HG03460 (cell line): ENCODE results near the gene PCBP4.
"Not testable (repeated sequence)": the region's sequence is repeated elsewhere in the genome, so short reads cannot be mapped to it uniquely, and the experiment has no call there.

ENCODE experiments used
- ATAC-seq: cut with Tn5 transposase; IDR thresholded peaks from one replicate; pipeline ENCODE4 v1.9.1; 2021; ENCODE audit not compliant: unreplicated experiment

Gene PCBP4

GRCh38 chr3:51995346-51996163 is 28.3 kb upstream of the PCBP4 start, which contains the start of gene RPL29:
Gene RPL29, minus strand, starts transcription at chr3:51995895. Its CDS starts 434 bp downstream, at chr3:51995461.
- ATAC-seq = peak; percentile 78

DNA sequence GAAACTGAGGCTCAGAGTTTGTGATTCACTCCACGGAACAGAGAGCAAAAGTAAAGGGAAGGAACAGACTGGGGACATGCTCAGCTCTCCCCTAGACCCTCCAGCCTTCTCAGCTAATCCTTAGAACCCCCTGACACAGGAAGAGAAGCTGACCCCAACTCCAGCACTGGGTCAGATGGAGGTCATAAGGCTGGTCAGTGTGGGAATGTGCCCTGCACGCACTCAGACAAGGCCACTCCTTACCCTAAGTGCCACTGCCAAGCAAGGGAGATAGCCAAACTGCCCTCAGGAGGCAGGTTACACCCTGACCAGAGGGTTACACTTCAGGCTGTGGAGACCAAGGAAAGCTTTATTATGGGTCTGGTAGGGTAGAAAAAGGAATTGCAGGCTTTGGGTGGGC is 27.3 kb upstream of the PCBP4 start:
- ATAC-seq = no peak

DNA sequence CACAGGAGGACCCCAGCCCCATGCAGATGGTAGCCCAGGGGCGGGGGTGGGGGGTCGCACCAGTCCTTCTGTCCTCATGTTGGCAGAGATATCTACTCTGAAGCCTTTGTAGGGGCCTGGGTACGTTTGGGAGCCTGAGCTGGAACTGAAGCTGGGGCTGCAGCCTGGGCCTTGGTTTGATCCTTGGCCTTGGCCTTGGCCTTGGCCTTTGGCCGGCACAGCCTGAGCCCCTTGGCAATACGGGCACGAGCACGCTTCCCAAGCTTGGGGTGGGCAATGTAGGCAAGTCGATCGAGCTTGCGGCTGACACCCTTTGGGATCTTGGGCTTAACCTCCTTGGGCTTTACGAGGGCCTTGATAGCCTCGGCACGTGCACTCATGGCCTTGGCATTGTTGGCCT is 26.4 kb upstream of the PCBP4 start:
- not testable (repeated sequence) for ATAC-seq

DNA sequence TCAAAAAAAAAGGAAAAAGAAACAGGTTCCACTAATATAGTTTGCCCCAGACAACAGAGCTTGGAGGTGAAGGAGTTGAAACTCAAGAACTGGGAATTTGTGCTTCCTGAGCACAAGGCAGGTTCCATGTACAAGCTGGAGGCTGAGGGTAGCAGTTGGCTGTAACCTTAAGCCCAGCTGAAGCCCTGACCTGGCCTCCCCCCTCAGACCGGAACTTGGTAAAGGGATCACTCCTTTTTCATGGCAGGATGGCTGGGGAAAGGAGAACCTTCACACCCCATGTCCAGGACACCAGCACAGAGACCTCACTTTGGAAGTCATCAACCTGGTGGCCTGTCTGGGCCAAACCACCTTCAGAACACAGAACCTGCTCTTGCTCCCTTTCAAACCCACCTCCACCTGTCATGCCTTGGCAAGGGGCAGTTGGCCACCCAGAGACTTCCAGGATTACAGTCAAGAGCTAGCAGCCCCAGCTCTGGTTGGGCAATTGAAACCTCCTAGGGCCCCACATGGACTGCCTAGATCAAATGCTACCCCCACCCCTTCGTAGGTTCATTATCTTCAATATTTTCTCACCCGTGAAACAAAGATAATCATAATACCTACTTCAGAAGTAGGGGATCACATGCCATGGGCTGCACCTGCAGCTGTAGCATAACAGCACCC is 24.9 kb upstream of the PCBP4 start:
- ATAC-seq = no peak

DNA sequence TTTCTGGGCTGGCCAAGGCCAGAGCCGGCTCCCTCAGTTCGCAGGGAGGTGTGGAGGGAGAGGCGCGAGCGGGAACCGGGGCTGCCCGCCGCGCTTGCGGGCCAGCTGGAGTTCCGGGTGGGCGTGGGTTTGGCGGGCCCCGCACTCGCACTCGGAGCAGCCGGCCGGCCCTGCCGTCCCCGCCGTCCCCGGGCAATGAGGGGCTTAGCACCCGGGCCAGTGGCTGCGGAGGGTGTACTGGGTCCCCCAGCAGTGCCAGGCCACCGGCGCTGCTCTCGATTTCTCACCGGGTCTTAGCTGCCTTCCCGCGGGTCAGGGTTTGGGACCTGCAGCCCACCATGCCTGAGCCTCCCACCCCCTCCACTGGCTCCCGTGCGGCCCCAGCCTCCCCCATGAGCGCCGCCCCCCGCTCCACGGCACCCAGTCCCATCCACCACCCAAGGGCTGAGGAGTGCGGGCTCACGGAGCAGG is 23.3 kb upstream of the PCBP4 start:
- not testable (repeated sequence) for ATAC-seq

DNA sequence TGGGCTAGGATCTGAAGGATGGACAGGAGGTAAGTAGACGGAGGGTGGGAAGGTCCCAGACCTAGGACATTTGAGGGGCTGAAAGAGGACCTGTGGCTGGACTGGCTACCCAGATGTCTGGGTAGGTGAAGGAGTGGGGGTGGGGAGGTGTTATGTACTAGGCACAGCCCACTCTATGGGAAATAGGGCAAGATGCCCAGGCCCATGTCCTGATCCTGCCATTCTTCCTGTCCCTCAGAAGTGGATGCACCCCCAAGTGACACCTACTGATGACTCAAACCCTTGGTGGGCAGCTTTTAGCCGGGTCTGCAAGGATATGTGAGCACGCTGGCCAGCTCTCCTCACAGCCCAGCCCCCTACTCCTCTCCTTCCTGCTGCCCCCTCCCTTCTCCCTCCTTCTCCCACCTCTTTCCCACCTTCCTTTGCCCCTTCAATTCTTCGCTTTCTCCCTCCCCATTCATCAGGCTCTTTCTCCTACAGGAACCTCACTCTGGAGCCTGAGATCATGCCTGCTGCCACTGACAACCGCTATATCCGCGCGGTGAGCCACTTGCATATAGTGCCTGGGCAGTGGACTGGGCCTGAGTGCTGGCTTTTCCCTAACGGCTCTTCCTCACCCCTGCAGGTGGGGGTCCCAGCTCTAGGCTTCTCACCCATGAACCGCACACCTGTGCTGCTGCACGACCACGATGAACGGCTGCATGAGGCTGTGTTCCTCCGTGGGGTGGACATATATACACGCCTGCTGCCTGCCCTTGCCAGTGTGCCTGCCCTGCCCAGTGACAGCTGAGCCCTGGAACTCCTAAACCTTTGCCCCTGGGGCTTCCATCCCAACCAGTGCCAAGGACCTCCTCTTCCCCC is 21.3 kb upstream of the PCBP4 start:
- no peak for ATAC-seq

DNA sequence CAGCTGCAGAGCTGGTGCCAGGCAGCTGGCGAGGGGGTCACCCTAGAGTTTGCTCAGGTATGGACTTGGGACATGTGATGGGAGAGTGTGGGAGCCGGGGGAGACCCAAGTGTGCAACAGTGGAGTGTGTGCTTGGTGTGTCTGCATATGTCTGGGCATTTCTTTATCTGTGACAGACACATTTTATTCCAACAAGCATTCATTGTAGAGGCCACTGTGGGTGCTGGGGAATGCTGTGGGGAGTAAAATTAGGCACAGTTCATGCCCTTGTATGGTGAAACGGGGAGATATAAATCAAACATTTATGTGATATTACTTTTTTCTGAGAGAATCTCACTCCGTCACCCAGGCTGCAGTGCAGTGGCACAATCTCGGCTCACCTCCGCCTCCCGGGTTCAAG is 20.3 kb upstream of the PCBP4 start:
- no peak for ATAC-seq

GRCh38 chr3:51986010-51986947 is 19.0 kb upstream of the PCBP4 start:
- no peak for ATAC-seq

DNA sequence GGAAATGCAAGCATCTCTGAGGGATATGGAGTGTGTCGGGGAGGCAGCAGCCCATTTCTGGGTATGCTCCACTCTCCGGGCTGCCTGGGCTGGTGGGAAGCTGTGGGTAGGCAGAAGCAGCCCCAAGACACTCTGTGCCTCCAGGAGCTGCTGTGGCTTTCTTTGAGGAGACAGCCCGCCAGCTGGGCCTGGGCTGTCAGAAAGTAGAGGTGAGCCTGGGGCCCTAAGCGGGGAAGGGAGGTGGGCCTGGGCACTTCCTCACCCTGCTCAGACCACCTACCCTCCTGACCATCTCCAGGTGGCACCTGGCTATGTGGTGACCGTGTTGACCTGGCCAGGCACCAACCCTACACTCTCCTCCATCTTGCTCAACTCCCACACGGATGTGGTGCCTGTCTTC is 17.8 kb upstream of the PCBP4 start:
- ATAC-seq = no peak

DNA sequence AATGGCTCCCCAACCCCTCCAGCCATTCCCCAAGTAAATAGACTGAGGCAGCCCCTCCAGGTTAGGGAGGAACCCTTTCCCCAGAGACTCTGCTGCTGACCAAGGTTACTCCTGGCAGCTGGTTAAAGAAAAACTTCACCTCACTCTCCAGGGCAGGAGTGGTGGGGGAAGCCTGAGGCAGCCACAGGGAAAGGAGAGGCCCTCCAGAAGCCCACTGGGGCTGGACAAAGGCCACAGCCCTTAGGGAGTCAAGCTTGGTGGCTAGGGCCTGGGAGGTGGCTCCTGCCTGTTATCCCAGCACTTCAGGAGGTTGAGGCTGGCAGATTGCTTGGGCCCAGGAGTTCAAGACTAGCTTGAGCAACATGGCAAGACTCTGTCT is 17.0 kb upstream of the PCBP4 start:
- no peak for ATAC-seq

- no peak for ATAC-seq
Measured at GRCh38 chr3:51983578-51984268, 16.5 kb upstream of the PCBP4 start.

- ATAC-seq = peak; percentile 72
Measured at GRCh38 chr3:51982838-51983577, 15.8 kb upstream of the PCBP4 start, which contains the start of gene ACY1. Gene ACY1, plus strand, starts transcription at chr3:51983535. Its CDS starts 530 bp downstream, at chr3:51984065.

DNA sequence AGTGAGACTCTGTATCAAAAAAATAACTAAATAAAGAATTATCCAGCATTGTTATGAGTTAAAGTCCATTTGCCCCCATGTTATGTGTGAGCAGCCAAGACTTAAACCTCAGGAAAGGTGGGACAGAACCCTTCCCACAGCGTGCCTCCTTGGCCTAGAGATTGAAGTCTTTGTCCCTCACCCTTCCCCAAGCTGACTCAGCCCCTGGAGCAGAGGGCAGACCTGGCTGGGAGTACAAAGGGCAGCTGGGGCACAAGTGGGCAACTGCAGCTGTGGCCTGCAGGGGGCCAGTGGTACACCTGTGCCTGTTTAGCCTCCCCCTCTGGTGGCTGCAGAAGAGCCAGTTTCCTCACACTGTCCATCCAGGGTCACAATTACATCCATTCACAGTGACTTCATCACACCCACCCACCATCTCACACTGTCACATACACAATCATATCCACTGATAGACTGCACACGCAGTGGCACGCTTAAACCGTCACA is 15.1 kb upstream of the PCBP4 start:
- peak; percentile 58 for ATAC-seq

- no peak for ATAC-seq
Measured at GRCh38 chr3:51980253-51980652, 13.0 kb upstream of the PCBP4 start.

GRCh38 chr3:51978143-51978502 is 10.9 kb upstream of the PCBP4 start:
- no peak for ATAC-seq

GRCh38 chr3:51977446-51978142 is 10.3 kb upstream of the PCBP4 start:
- ATAC-seq = no peak

- ATAC-seq = no peak
Measured at GRCh38 chr3:51975852-51976549, 8.7 kb upstream of the PCBP4 start.
